SK-N-SH treated with all-trans-retinoic acid at 6 μM for 48 hours (cell line): Measurements from ENCODE around the gene IPO7.

Source experiments
- ATAC-seq: fragments of 200-7000 bp; cut with Tn5 transposase; 3 replicates; pipeline ENCODE4 v1.9.1; 2020; ENCODE audit warnings: mild to moderate bottlenecking, moderate library complexity
- ARNTL ChIP-seq: fragments of 450-650 bp; formaldehyde crosslinking; IDR thresholded peaks from 2 replicates; pipeline ENCODE4 v1.5.0; 2020; ENCODE audit warnings: low read depth, mild to moderate bottlenecking, moderate library complexity, borderline replicate concordance
- CREB5 ChIP-seq: fragments of 250-450 bp; sonication (Bioruptor Pico); IDR thresholded peaks from 2 replicates; pipeline ENCODE4 v1.5.1; 2020; ENCODE audit warnings: low read depth, mild to moderate bottlenecking, moderate library complexity
- ISL1 ChIP-seq: fragments of 250-450 bp; sonication (Bioruptor Pico); IDR thresholded peaks from 2 replicates; pipeline ENCODE4 v2.1.2; 2022; ENCODE audit warnings: mild to moderate bottlenecking, moderate library complexity
- POU6F1 ChIP-seq: fragments of 250-450 bp; sonication (Bioruptor Pico); IDR thresholded peaks from 2 replicates; pipeline ENCODE4 v1.8.0; 2021; ENCODE audit warnings: low read depth, mild to moderate bottlenecking, moderate library complexity, borderline replicate concordance
- RARB ChIP-seq: fragments of 250-450 bp; sonication (Bioruptor Pico); IDR thresholded peaks from 2 replicates; pipeline ENCODE4 v1.8.0; 2021; ENCODE audit warnings: mild to moderate bottlenecking, moderate library complexity
- TSHZ2 ChIP-seq: fragments of 250-450 bp; sonication (Bioruptor Pico); IDR thresholded peaks from 2 replicates; pipeline ENCODE4 v1.5.0; 2020; ENCODE audit warnings: mild to moderate bottlenecking, moderate library complexity
- ZNF70 ChIP-seq: fragments of 450-650 bp; formaldehyde crosslinking; IDR thresholded peaks from 2 replicates; pipeline ENCODE4 v1.5.0; 2020; ENCODE audit warnings: mild to moderate bottlenecking, moderate library complexity

IPO7 gene

DNA sequence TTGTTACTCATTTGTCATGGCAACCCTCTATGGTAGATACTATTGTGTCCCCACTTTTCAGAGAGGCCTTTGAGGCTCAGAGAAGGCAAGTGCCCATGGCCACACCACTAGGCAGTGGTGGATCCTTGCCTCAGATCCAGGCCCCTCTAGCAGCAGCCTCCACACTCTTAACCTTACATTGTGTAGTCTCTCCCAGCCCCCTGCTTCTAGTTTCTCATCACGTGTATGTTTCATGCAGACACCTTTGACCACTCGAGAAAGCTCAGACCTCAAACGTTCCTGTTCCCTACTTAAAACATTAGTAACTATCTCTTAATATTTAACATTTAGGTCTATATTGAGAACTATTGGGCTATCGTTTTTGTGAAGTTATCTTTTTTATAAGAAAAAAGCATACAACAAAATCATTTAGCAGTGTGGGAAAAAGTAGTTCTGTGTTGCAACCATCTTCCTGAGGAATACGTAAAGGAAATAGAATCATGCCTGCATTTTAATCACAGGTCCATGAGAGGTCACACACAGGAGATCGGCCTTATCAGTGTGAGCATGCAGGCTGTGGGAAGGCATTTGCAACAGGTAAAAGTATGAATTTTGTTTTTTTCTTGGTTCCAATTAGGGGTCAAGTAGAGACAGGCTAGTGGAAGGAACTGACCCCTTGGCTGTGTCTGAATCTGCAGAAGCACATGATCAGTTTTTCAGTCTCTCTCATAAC, 111.5 kb downstream of the IPO7 start:
- TF ChIP-seq ZNF70 (CRISPR knock-in tag): no peak
- TF ChIP-seq POU6F1 (CRISPR knock-in tag): no peak
- no peak for TF ChIP-seq RARB
- TF ChIP-seq ARNTL (CRISPR knock-in tag): no peak
- TF ChIP-seq TSHZ2 (CRISPR knock-in tag): no peak
- no peak for TF ChIP-seq CREB5 (CRISPR knock-in tag)
- no peak for TF ChIP-seq ISL1 (CRISPR knock-in tag)
- ATAC-seq: no peak
